ENCODE measurements around the gene PAM. TPM values are rescaled to one million over a fixed set of nuclear protein-coding genes. Genes with fewer than 3 reads are reported as not detected.
"Not testable (repeated sequence)": the region's sequence is repeated elsewhere in the genome, so short reads cannot be mapped to it uniquely, and the experiment has no call there.

The PAM gene
- total and polyA plus RNA-seq, 2 donors (not counting 3 experiments of a cell fraction or from before 2014, with no cell fraction given): 118 to 176 TPM

- intact Hi-C loops (cut with micrococcal nuclease): no loop called here
- H2AFZ ChIP-seq (ENCODE audit: low read depth, low read length): no peak overlapping the region
Measured at GRCh38 chr5:102999191-102999590, 244.1 kb downstream of the PAM start.

GRCh38 chr5:102999621-103000020 lies 244.5 kb downstream of the PAM start:
- POLR2A ChIA-PET; DNase-seq (ENCODE audit: low read depth, low spot score): not testable (repeated sequence)

More at GRCh38 chr5:102999191-102999590, 244.1 kb downstream of the PAM start:
- Histone ChIP-seq H3K9me1 (replicated peaks; ENCODE audit: control insufficient read depth, extremely low read depth, insufficient read depth, low read length) (no peaks in the 10 kb centered on the region), H3K4me1 (ENCODE audit: control insufficient read depth, extremely low read depth, insufficient read depth, low read length) (no peaks in the 10 kb centered on the region), H3K4me2 (ENCODE audit: insufficient read depth, low read length) (no peak overlapping the region), H3K27ac (ENCODE audit: insufficient read depth, low read depth, low read length) (no peak overlapping the region), H3K9ac (replicated peaks; ENCODE audit: extremely low read depth, insufficient read depth, low read length) (no peak overlapping the region), H3K4me3 (replicated peaks in 1 of 3; ENCODE audit: insufficient read depth in 1 of 3, low read depth in 1 of 3, low read length in 3 of 3) (no peak overlapping the region), H3K79me2 (ENCODE audit: control insufficient read depth, insufficient read depth, low read length) (no peaks in the 10 kb centered on the region), H3K36me3 (ENCODE audit: control insufficient read depth in 2 of 2, extremely low read depth in 1 of 2, insufficient read depth in 2 of 2, low read length in 2 of 2) (no peaks in the 10 kb centered on the region), H4K20me1 (replicated peaks; ENCODE audit: control insufficient read depth, extremely low read depth, insufficient read depth, low read length) (no peaks in the 10 kb centered on the region), H3K9me3 (replicated peaks; ENCODE audit: control insufficient read depth, insufficient read depth, low read length) (no peaks in the 10 kb centered on the region), H3K27me3 (ENCODE audit: control insufficient read depth in 2 of 2, insufficient read depth in 2 of 2, low read length in 2 of 2) (no peaks in the 10 kb centered on the region)
- dilution Hi-C loops (cut with MboI; ENCODE audit: extremely low pct_ligation_motif_present, low sequenced_read_pairs): no loop called here
- TF ChIP-seq MYC (IDR thresholded peaks at IDR 0.05; ENCODE audit: low read depth, low read length) (no peak), EZH2 (IDR thresholded peaks at IDR 0.05; ENCODE audit: borderline replicate concordance, low read depth, low read length, severe bottlenecking) (no peak), POLR2A (IDR thresholded peaks at IDR 0.05; ENCODE audit: low read depth, low read length) (no peak), JUN (IDR thresholded peaks at IDR 0.05; ENCODE audit: borderline replicate concordance, insufficient read depth, insufficient read length, low read depth) (no peak), POLR2AphosphoS5 (IDR thresholded peaks at IDR 0.05; ENCODE audit: insufficient read depth, low read depth, low read length) (no peak), MAX (IDR thresholded peaks at IDR 0.05; ENCODE audit: insufficient read depth, insufficient read length) (no peak), FOS (IDR thresholded peaks at IDR 0.05; ENCODE audit: borderline replicate concordance, insufficient read depth, low read length) (no peak), GATA2 (IDR thresholded peaks at IDR 0.05; ENCODE audit: insufficient read depth, insufficient read length, low read depth, low read length) (no peak)
- TF ChIP-seq, protein P1, sequence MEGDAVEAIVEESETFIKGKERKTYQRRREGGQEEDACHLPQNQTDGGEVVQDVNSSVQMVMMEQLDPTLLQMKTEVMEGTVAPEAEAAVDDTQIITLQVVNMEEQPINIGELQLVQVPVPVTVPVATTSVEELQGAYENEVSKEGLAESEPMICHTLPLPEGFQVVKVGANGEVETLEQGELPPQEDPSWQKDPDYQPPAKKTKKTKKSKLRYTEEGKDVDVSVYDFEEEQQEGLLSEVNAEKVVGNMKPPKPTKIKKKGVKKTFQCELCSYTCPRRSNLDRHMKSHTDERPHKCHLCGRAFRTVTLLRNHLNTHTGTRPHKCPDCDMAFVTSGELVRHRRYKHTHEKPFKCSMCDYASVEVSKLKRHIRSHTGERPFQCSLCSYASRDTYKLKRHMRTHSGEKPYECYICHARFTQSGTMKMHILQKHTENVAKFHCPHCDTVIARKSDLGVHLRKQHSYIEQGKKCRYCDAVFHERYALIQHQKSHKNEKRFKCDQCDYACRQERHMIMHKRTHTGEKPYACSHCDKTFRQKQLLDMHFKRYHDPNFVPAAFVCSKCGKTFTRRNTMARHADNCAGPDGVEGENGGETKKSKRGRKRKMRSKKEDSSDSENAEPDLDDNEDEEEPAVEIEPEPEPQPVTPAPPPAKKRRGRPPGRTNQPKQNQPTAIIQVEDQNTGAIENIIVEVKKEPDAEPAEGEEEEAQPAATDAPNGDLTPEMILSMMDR (IDR thresholded peaks at IDR 0.05; ENCODE audit: extremely low read depth in 1 of 2, insufficient read depth in 1 of 2, low read depth in 1 of 2, low read length in 2 of 2): no peak
- FAIRE-seq (no peak), DNase-seq (ENCODE audit: low read depth, low spot score) (no peak)
- no TSS peak for BruUV-seq (replicated peaks)
- ChIA-PET CTCF (interaction anchor here (2.3 kb wide), 1 partner anchor 32 kb away, joined by 5 read pairs; no protein-coding TSS in a partner anchor), POLR2A (interaction anchor here (0.6 kb wide), 1 partner anchor 229 kb away, joined by 3 read pairs; no protein-coding TSS in a partner anchor)

More at GRCh38 chr5:102999621-103000020, 244.5 kb downstream of the PAM start:
- H2AFZ ChIP-seq (ENCODE audit: low read depth, low read length); intact Hi-C loops (cut with micrococcal nuclease); H3K9me1 ChIP-seq (replicated peaks; ENCODE audit: control insufficient read depth, extremely low read depth, insufficient read depth, low read length); H4K20me1 ChIP-seq (replicated peaks; ENCODE audit: control insufficient read depth, extremely low read depth, insufficient read depth, low read length); H3K79me2 ChIP-seq (ENCODE audit: control insufficient read depth, insufficient read depth, low read length); H3K27ac ChIP-seq (ENCODE audit: insufficient read depth, low read depth, low read length); dilution Hi-C loops (cut with MboI; ENCODE audit: extremely low pct_ligation_motif_present, low sequenced_read_pairs); H3K36me3 ChIP-seq (ENCODE audit: control insufficient read depth in 2 of 2, extremely low read depth in 1 of 2, insufficient read depth in 2 of 2, low read length in 2 of 2); H3K9ac ChIP-seq (replicated peaks; ENCODE audit: extremely low read depth, insufficient read depth, low read length); BruUV-seq (replicated peaks); H3K27me3 ChIP-seq (ENCODE audit: control insufficient read depth in 2 of 2, insufficient read depth in 2 of 2, low read length in 2 of 2); H3K4me1 ChIP-seq (ENCODE audit: control insufficient read depth, extremely low read depth, insufficient read depth, low read length); H3K4me2 ChIP-seq (ENCODE audit: insufficient read depth, low read length); H3K4me3 ChIP-seq (replicated peaks in 1 of 3; ENCODE audit: insufficient read depth in 1 of 3, low read depth in 1 of 3, low read length in 3 of 3); FAIRE-seq; H3K9me3 ChIP-seq (replicated peaks; ENCODE audit: control insufficient read depth, insufficient read depth, low read length): not testable (repeated sequence)
- CTCF ChIA-PET: interaction anchor here (2.3 kb wide), 1 partner anchor 31 kb away, joined by 5 read pairs; no protein-coding TSS in a partner anchor
